ENCODE results near the gene NR2C2.

NR2C2 gene

DNA sequence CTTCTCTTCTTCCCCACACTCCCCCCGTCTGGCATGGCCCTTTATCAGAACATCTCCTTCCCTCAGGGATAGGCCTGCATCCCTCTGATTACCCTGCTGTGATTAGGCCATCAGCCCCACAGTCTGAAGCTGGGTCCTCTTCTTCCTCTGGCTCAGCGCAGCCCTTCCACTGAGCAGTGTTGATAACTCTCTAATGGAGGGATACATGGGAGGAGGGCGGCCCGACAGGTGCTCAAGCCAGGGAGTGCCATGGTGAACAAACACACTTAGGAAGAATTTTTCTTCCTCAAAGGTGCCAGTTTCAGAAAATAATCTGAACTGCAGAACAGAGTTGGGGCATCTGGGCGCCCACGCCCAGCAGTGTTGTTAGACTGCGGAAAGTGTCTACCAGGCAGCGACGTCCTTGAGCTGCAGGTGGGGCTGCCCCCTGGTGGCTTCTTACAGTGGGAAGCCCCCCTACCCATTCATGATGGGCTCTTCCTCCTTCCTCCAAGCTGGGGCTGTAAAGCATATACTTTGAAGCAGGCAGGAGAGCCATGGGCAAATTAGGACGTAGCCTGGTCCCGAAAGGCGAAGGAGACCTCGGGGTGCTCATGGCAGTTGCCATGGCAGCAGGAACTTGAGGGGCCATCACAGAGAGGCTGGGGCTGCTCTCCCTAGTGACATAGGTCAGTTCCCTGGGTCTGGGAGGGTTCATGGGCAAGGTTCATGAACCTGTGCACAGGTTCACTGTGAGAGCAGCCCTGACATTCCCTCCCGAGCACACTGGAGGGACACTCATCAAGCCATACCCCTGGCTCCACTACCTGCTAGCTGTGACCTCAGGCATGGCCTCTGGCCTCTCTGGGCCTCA lies 33.2 kb upstream of the NR2C2 start:
- TF ChIP-seq, protein P1, sequence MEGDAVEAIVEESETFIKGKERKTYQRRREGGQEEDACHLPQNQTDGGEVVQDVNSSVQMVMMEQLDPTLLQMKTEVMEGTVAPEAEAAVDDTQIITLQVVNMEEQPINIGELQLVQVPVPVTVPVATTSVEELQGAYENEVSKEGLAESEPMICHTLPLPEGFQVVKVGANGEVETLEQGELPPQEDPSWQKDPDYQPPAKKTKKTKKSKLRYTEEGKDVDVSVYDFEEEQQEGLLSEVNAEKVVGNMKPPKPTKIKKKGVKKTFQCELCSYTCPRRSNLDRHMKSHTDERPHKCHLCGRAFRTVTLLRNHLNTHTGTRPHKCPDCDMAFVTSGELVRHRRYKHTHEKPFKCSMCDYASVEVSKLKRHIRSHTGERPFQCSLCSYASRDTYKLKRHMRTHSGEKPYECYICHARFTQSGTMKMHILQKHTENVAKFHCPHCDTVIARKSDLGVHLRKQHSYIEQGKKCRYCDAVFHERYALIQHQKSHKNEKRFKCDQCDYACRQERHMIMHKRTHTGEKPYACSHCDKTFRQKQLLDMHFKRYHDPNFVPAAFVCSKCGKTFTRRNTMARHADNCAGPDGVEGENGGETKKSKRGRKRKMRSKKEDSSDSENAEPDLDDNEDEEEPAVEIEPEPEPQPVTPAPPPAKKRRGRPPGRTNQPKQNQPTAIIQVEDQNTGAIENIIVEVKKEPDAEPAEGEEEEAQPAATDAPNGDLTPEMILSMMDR (IDR thresholded peaks at IDR 0.05; ENCODE audit: low read depth, low read length) = no peak
- no peak overlapping the region for H3K4me3 ChIP-seq (ENCODE audit: low read depth, low read length)
- DNase-seq (ENCODE audit: low read depth, low spot score) = no peak
- in situ Hi-C loops (cut with HindIII; ENCODE audit: low sequenced_read_pairs) = no loop called here

DNA sequence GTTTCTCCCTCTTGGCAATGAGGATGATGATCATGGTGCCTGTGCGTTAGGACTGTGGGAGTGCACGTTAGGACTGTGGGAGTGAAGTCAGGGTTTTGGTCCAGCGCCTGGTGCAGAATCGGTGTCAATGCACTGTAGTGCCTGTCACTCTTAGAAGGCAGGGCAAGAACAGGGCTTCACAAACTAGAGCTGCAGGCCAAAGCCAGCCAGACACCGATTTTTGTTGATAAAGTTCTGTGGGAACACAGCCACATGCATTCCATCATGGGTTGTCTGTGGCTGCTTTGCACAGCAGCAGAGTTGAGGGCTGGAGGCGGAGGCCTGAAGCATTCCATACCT lies 32.6 kb upstream of the NR2C2 start:
- TF ChIP-seq, protein P1 (IDR thresholded peaks at IDR 0.05; ENCODE audit: low read depth, low read length) = no peak
- no peak overlapping the region for H3K4me3 ChIP-seq (ENCODE audit: low read depth, low read length)
- no peak for DNase-seq (ENCODE audit: low read depth, low spot score)
- in situ Hi-C loops (cut with HindIII; ENCODE audit: low sequenced_read_pairs) = no loop called here

DNA sequence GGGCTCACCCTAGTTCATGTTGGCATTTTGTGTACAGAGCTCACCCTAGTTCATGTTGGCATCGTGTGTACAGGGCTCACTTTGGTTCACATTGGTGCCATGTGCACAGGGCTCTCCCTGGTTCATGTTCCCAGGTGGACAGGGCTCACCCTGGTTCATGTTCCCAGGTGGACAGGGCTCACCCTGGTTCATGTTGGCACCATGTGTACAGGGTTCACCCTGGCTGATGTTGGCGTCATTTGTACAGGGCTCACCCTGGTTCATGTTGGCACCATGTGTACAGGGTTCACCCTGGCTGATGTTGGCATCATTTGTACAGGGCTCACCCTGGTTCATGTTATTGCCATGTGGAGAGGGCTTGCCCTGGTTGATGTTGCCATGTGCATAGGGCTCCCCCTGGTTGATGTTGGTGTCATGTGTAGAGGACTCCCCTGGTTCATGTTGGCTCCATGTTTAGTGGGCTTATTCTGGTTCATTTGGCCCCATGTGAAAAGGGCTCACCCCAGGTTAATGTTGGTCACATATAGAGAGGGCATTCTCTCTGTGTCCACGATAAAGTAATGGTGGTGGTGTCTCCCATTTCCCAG lies 31.7 kb upstream of the NR2C2 start:
- DNase-seq (ENCODE audit: low read depth, low spot score) = no peak
- H3K4me3 ChIP-seq (ENCODE audit: low read depth, low read length) = no peak overlapping the region
- TF ChIP-seq, protein P1 (IDR thresholded peaks at IDR 0.05; ENCODE audit: low read depth, low read length) = no peak
- in situ Hi-C loops (cut with HindIII; ENCODE audit: low sequenced_read_pairs) = no loop called here

DNA sequence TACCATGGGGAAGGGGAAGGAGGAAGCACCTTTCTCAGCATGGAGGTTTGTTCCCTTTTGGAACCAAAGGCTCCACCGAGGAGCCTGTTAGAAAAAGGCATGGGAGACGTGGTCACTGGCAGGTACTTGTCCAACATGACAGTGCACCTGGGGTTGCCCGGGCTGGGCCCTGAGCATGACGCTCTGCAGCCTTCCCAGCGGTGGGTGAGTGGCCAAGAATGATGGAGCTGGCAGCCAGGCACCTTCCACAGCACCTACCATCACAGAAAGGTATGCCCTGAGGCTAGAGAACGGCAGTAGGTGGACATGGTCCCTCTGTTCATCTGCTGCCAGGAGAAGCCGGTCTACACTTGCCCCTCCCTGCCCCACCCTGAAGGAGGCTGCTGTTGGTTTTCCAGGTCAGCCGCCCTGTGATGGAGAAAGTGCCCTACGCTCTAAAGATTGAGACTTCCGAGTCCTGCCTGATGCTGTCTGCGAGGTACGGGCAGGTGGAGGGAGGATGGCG lies 29.0 kb upstream of the NR2C2 start:
- H3K4me3 ChIP-seq (ENCODE audit: low read depth, low read length) = no peak overlapping the region
- TF ChIP-seq, protein P1 (IDR thresholded peaks at IDR 0.05; ENCODE audit: low read depth, low read length) = no peak
- in situ Hi-C loops (cut with HindIII; ENCODE audit: low sequenced_read_pairs) = no loop called here
- no peak for DNase-seq (ENCODE audit: low read depth, low spot score)

DNA sequence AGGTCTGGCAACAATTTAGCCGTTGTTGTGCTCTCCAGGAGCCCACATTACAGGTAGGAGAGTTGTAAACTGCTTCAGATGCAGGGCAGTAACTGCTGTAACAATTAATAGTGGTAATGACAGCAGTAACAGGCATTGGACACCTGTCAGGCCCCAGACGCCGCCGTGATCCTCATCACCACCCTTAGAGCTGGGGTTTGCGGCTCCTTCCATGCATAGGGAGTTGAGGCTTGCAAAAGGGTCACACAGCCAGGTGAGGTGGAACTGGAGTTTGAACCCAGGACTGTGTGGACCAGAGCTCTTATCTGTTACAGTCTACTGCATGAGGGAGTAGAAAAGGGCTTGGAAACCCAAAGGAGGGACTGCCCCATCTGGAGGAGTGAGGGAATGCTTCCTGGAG lies 26.8 kb upstream of the NR2C2 start:
- TF ChIP-seq, protein P1 (IDR thresholded peaks at IDR 0.05; ENCODE audit: low read depth, low read length) = no peak
- DNase-seq (ENCODE audit: low read depth, low spot score) = no peak
- in situ Hi-C loops (cut with HindIII; ENCODE audit: low sequenced_read_pairs) = no loop called here
- H3K4me3 ChIP-seq (ENCODE audit: low read depth, low read length) = no peak overlapping the region

DNA sequence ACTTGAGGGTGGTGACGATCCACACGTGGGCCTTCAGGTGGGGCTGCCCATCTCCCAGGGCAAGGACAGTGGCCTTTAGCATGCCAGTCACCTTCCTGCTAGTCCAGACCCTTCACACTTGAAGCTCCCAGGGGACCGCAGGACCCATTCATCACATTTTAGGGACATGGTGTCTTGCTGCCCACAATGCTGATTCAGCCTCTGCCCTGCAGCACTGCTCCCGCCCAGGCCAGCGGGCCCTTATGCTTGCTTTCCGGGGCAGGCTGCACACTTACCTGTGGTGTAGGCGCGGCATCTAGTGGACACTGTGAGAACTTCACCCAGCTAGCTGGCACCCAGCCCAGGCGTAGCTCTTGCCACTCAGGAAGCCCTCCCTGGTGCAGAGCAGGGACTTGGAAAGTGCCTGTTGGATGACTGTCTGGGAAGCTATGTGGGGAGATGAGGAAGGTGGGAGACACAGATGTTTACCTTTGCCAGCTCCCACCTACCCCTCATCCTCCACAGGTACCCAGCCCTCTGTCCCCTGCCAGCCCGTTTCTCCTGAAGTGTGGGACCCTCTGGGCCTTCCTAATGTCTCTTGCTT lies 26.3 kb upstream of the NR2C2 start:
- TF ChIP-seq, protein P1 (IDR thresholded peaks at IDR 0.05; ENCODE audit: low read depth, low read length) = peak; percentile 94
- DNase-seq (ENCODE audit: low read depth, low spot score) = peak; percentile 86
- in situ Hi-C loops (cut with HindIII; ENCODE audit: low sequenced_read_pairs) = no loop called here
- H3K4me3 ChIP-seq (ENCODE audit: low read depth, low read length) = no peak overlapping the region
